SK-N-SH (cell line): ENCODE data around the gene TFAP2D. TPM values are rescaled to one million over a fixed set of nuclear protein-coding genes. Genes with fewer than 3 reads are reported as not detected.

Experiments
- CTCF ChIA-PET: fragments of 300-600, 350-600 bp; formaldehyde crosslinking; extraction: SDS; loops from one replicate; lab custom pipeline; 2021; lab: Yijun Ruan, JAX
- POLR2A ChIA-PET: fragments of 350-600 bp; sonication (Branson Sonifier 250); formaldehyde crosslinking; extraction: SDS; loops from one replicate; lab custom pipeline; 2020; ENCODE audit warnings: antibody characterized with exemption, inconsistent platforms; lab: Yijun Ruan, JAX
- DNase-seq: peaks from one replicate; pipeline ENCODE4 v3.0.0; 2012
- H2AFZ ChIP-seq: fragments of 200-600 bp; sonication (generic); 2 replicates; pipeline ENCODE4 v1.8.1; 2016; ENCODE audit warnings: antibody characterized with exemption, mild to moderate bottlenecking, low read depth
- H3F3A ChIP-seq: fragments of 200-600 bp; sonication (generic); replicated peaks from 2 replicates; pipeline ENCODE3; 2016; ENCODE audit warnings: antibody characterized with exemption, mild to moderate bottlenecking; ENCODE audit not compliant: insufficient read depth
- H3K27ac ChIP-seq, 2 experiments: fragments of 200-500 bp in 1 of 2; fragments of 200-600 bp in 1 of 2; sonication (Bioruptor generic) in 1 of 2; sonication (generic), shearing (Covaris generic) in 1 of 2; 2 replicates each; pipeline versions ENCODE4 v1.5.1 to v1.6.1; 2014 to 2016; ENCODE audit warnings: low read depth in 2 of 2, inconsistent platforms in 1 of 2, low read length in 1 of 2, mild to moderate bottlenecking in 1 of 2, mixed read lengths in 1 of 2
- H3K27me3 ChIP-seq: fragments of 200-600 bp; sonication (generic), shearing (Covaris generic); 2 replicates; pipeline ENCODE4 v1.6.1; 2016; ENCODE audit warnings: mixed run types; ENCODE audit not compliant: insufficient read depth
- H3K36me3 ChIP-seq, 2 experiments: fragments of 200-500 bp in 1 of 2; fragments of 200-600 bp in 1 of 2; sonication (Bioruptor generic) in 1 of 2; sonication (generic) in 1 of 2; replicated peaks in 1 of 2; 2 replicates each; pipeline versions ENCODE3 to v1.5.1; 2014 to 2016; ENCODE audit warnings: low read length in 1 of 2, mild to moderate bottlenecking in 1 of 2; ENCODE audit not compliant: insufficient read depth in 2 of 2, control insufficient read depth in 1 of 2
- H3K4me1 ChIP-seq, 2 experiments: fragments of 200-500 bp in 1 of 2; fragments of 200-600 bp in 1 of 2; sonication (Bioruptor generic) in 1 of 2; sonication (generic), shearing (Covaris generic) in 1 of 2; 2 replicates each; pipeline versions ENCODE4 v1.5.1 to v1.6.1; 2014 to 2016; ENCODE audit warnings: low read depth in 1 of 2, low read length in 1 of 2, mixed run types in 1 of 2; ENCODE audit not compliant: insufficient read depth in 2 of 2, control insufficient read depth in 1 of 2
- H3K4me2 ChIP-seq: fragments of 200-600 bp; sonication (generic), shearing (Covaris generic); 2 replicates; pipeline ENCODE4 v1.6.1; 2017; ENCODE audit warnings: mixed run types
- H3K4me3 ChIP-seq, 2 experiments: fragments of 200-500 bp in 1 of 2; fragments of 200-600 bp in 1 of 2; sonication (Bioruptor generic) in 1 of 2; sonication (generic), shearing (Covaris generic) in 1 of 2; 2 replicates each; pipeline versions ENCODE4 v1.5.1 to v1.8.1; 2014 to 2016; ENCODE audit warnings: low read depth in 2 of 2, inconsistent platforms in 1 of 2, low read length in 1 of 2, mild to moderate bottlenecking in 1 of 2, mixed read lengths in 1 of 2, moderate library complexity in 1 of 2
- H3K79me2 ChIP-seq: fragments of 200-600 bp; sonication (generic); 2 replicates; pipeline ENCODE4 v1.8.1; 2017; ENCODE audit warnings: mild to moderate bottlenecking; ENCODE audit not compliant: insufficient read depth
- H3K9ac ChIP-seq: fragments of 200-600 bp; sonication (generic); 2 replicates; pipeline ENCODE4 v1.6.1; 2017; ENCODE audit warnings: mixed run types
- H3K9me2 ChIP-seq: fragments of 200-600 bp; sonication (generic); 2 replicates; pipeline ENCODE4 v1.6.1; 2017; ENCODE audit warnings: mixed run types
- H3K9me3 ChIP-seq: fragments of 200-600 bp; sonication (generic); 2 replicates; pipeline ENCODE4 v1.6.1; 2017; ENCODE audit warnings: mixed run types, mild to moderate bottlenecking, moderate library complexity
- H4K20me1 ChIP-seq: fragments of 200-600 bp; sonication (generic); 2 replicates; pipeline ENCODE4 v1.6.1; 2017; ENCODE audit warnings: mild to moderate bottlenecking, mixed run types; ENCODE audit not compliant: insufficient read depth
- ELF1 ChIP-seq: IDR thresholded peaks from 2 replicates; pipeline ENCODE4 v1.4.0; 2012
- EP300 ChIP-seq, 2 experiments: IDR thresholded peaks; 2 replicates each; pipeline versions ENCODE4 v1.4.0 to v1.6.1; 2012; ENCODE audit warnings: borderline replicate concordance in 1 of 2, low read depth in 1 of 2, low read length in 1 of 2
- EZH2phosphoT487 ChIP-seq: fragments of 200-600 bp; sonication (generic); IDR thresholded peaks from 2 replicates; pipeline ENCODE4 v1.6.1; 2017; ENCODE audit warnings: low read depth, mixed run types, mild to moderate bottlenecking, antibody characterized with exemption, moderate library complexity, borderline replicate concordance
- FOSL2 ChIP-seq: IDR thresholded peaks from 2 replicates; pipeline ENCODE4 v1.4.0; 2012; ENCODE audit warnings: low read depth, mild to moderate bottlenecking, moderate library complexity, borderline replicate concordance
- FOXM1 ChIP-seq: IDR thresholded peaks from 2 replicates; pipeline ENCODE4 v1.4.0; 2012; ENCODE audit warnings: low read depth, mild to moderate bottlenecking
- GATA2 ChIP-seq: sonication (generic); formaldehyde crosslinking; IDR thresholded peaks from 2 replicates; pipeline ENCODE4 v1.5.0; 2020; ENCODE audit warnings: mild to moderate bottlenecking, missing genetic modification reagents
- MEF2A ChIP-seq: IDR thresholded peaks from 2 replicates; pipeline ENCODE4 v1.4.0; 2012; ENCODE audit warnings: low read depth, borderline replicate concordance
- MXI1 ChIP-seq: IDR thresholded peaks from 2 replicates; pipeline ENCODE4 v1.6.1; 2012; ENCODE audit warnings: mild to moderate bottlenecking, low read depth, low read length, improper control_type of control experiment
- NFIC ChIP-seq: IDR thresholded peaks from 2 replicates; pipeline ENCODE4 v1.4.0; 2012; ENCODE audit warnings: borderline replicate concordance
- NRF1 ChIP-seq: IDR thresholded peaks from 2 replicates; pipeline ENCODE4 v1.6.1; 2012; ENCODE audit warnings: low read depth, mild to moderate bottlenecking, low read length
- POLR2AphosphoS5 ChIP-seq: IDR thresholded peaks from 2 replicates; pipeline ENCODE4 v1.6.1; 2012; ENCODE audit warnings: low read depth, low read length
- RCOR1 ChIP-seq: fragments of 150-350 bp; IDR thresholded peaks from 2 replicates; pipeline ENCODE4 v1.6.1; 2017; ENCODE audit warnings: antibody characterized with exemption, low read length
- RXRA ChIP-seq: IDR thresholded peaks from 2 replicates; pipeline ENCODE4 v1.4.0; 2012; ENCODE audit warnings: low read depth, mild to moderate bottlenecking, borderline replicate concordance
- TAF1 ChIP-seq: IDR thresholded peaks from 2 replicates; pipeline ENCODE4 v1.6.1; 2012; ENCODE audit warnings: low read depth, mild to moderate bottlenecking, low read length, moderate library complexity, borderline replicate concordance
- YY1 ChIP-seq: IDR thresholded peaks from 2 replicates; pipeline ENCODE4 v1.4.0; 2012; ENCODE audit warnings: low read depth, mild to moderate bottlenecking
- WGBS: methylation state at CpG from one replicate; pipeline ENCODE4 v1.1.6; 2017; ENCODE audit warnings: low lambda C conversion rate; 5-methylcytosine and 5-hydroxymethylcytosine counted together
- polyA plus RNA-seq, 3 experiments: library from polyadenylated mRNA; depleted of rRNA; stranded (reverse); fragments of >200 nt; gene quantifications; 2 replicates each; pipeline ENCODE4 v1.2.3, GENCODE V29; 2012
- TF ChIP-seq, protein P1 (sequence below): IDR thresholded peaks from 2 replicates; pipeline ENCODE4 v1.6.1; 2012; ENCODE audit warnings: mild to moderate bottlenecking, low read depth, low read length, moderate library complexity
- TF ChIP-seq, protein P2 (sequence below): fragments of 150-350 bp; IDR thresholded peaks from 2 replicates; pipeline ENCODE4 v1.6.1; 2017; ENCODE audit warnings: antibody characterized with exemption, low read length, low read depth, borderline replicate concordance
- TF ChIP-seq, protein P3 (sequence below): IDR thresholded peaks from 2 replicates; pipeline ENCODE4; 2012
- TF ChIP-seq, protein P4 (sequence below): IDR thresholded peaks from 2 replicates; pipeline ENCODE4 v1.4.0; 2012; ENCODE audit warnings: low read depth

The TFAP2D gene
- polyA plus RNA-seq, 1 of the 3 experiments (the other 2 are of a cell fraction): not detected

DNA sequence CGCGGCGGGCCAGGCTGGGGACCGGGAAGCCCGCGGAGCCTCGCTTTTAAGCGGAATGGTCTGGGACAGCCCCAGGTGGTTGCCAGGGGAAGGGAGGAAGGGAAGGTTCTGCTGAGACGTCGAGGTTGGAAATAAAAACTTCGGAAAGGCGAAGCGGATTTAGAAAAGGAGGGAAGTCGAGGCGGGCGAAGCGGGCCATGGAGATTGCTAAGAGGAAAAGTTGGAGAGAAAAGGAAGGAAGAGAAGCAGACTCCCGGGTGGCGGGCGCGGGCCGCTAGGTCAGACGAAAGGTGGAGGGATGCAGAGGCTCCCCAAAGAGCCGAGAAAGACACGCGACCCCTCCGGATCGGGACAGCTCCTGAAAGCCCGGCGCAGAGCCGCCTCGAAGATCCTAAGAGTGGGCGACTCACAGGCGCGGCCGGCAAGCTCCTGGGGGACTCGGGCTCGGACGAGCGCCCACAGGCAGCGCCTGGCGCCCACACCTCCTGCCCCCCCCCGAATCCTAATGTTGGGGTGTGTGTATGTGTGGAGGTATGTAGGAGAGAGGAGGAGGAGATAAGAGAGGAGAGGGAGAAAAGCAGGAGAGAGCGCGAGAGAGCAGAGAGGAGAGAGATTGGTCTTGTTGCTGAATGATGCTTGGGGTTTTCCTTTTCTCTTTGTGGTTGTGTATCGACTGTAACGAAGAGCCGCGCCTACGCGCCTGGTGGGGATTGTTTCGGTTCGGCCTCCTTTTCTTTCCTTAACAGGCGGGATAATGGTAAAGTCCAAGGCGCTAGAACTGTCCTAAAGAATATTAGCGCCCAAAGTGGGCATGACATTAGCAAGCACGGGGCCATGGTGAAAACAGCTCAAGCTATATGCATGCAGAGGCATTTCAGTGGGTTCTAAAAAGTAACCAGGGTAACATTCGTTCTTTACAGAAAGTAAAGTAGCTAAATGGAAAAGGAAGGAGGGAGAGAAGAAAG, 106.9 kb downstream of the TFAP2D start:
- Histone ChIP-seq H3K9ac (peak overlapping the region; percentile 7; the same call in 1 of the 2 replicates), H4K20me1 (no peaks in the 10 kb centered on the region; the same call in 1 of the 2 replicates), H3K4me2 (peak overlapping the region; percentile 65), H3K79me2 (no peaks in the 10 kb centered on the region), H3K27me3 (peaks cover 75% of the 10 kb centered on the region), H3K9me2 (no peaks in the 10 kb centered on the region), H3K9me3 (no peaks in the 10 kb centered on the region), H2AFZ (peak overlapping the region; percentile 56; the same call in 1 of the 2 replicates), H3F3A (no peaks in the 10 kb centered on the region), H3K4me3 (peak overlapping the region; percentile 47 to 52; a peak in 3 of 4 replicates), H3K4me1 (peaks cover 0 to 1% of the 10 kb centered on the region in 2 experiments; a peak in 1 of 4 replicates), H3K36me3 (peaks cover 0 to 4% of the 10 kb centered on the region in 2 experiments), H3K27ac (peak overlapping the region in 1 of 2 experiments; percentile 99; a peak in 2 of 4 replicates)
- 3% methylated on average over 51 of the region's 58 CpGs for WGBS
- no peak for DNase-seq
- CTCF ChIA-PET: interaction anchor here (0.8 to 1.3 kb wide), 7 partner anchors 530 to 1202 kb away, joined by 3 to 4 read pairs (median 3); no protein-coding TSS in a partner anchor
- TF ChIP-seq NFIC (no peak), TAF1 (no peak), YY1 (no peak), EZH2phosphoT487 (0 out of 2 replicates have a peak, but pooled peaks have one; percentile 20), MXI1 (0 out of 2 replicates have a peak, but pooled peaks have one; percentile 20), EP300 (IDR thresholded peaks at IDR 0.05; ENCODE audit: borderline replicate concordance in 1 of 2, low read depth in 1 of 2, low read length in 1 of 2) (no peak)
- TF ChIP-seq, protein P1, sequence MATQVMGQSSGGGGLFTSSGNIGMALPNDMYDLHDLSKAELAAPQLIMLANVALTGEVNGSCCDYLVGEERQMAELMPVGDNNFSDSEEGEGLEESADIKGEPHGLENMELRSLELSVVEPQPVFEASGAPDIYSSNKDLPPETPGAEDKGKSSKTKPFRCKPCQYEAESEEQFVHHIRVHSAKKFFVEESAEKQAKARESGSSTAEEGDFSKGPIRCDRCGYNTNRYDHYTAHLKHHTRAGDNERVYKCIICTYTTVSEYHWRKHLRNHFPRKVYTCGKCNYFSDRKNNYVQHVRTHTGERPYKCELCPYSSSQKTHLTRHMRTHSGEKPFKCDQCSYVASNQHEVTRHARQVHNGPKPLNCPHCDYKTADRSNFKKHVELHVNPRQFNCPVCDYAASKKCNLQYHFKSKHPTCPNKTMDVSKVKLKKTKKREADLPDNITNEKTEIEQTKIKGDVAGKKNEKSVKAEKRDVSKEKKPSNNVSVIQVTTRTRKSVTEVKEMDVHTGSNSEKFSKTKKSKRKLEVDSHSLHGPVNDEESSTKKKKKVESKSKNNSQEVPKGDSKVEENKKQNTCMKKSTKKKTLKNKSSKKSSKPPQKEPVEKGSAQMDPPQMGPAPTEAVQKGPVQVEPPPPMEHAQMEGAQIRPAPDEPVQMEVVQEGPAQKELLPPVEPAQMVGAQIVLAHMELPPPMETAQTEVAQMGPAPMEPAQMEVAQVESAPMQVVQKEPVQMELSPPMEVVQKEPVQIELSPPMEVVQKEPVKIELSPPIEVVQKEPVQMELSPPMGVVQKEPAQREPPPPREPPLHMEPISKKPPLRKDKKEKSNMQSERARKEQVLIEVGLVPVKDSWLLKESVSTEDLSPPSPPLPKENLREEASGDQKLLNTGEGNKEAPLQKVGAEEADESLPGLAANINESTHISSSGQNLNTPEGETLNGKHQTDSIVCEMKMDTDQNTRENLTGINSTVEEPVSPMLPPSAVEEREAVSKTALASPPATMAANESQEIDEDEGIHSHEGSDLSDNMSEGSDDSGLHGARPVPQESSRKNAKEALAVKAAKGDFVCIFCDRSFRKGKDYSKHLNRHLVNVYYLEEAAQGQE: no peak
- POLR2A ChIA-PET: interaction anchor here (0.6 to 6.6 kb wide), 10 partner anchors 11 to 1224 kb away, joined by 3 to 57 read pairs (median 4); no protein-coding TSS in a partner anchor

DNA sequence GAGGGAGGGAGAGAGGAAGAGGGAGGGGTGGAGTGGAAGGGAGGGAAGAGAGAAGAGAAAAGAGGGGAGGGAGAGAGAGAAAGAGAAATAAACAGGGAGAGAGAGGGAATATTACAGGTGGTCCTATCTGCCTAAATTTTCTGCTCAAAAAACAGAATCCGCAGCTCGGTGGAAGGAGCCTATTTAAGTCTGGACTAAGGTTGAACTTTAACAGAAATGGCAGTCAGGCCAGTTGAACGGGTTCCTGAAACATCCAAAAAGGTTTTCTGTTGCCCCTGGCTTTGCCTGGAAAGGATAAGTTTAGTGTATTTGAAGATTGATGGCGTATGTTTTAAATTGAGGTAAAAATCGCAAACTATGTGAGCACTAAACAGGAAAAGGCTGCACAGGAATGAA, 107.5 kb downstream of the TFAP2D start:
- peaks cover 82% of the 10 kb centered on the region for H3K27me3 ChIP-seq
- H4K20me1 ChIP-seq: no peaks in the 10 kb centered on the region; the same call in 1 of the 2 replicates
- no peak for DNase-seq
- H3F3A ChIP-seq: no peaks in the 10 kb centered on the region
- 2% methylated on average over 5 of the region's 5 CpGs for WGBS
- H2AFZ ChIP-seq: no peak overlapping the region
- no peak overlapping the region; the same call in 1 of the 2 replicates for H3K9ac ChIP-seq
- H3K4me2 ChIP-seq: peak overlapping the region; percentile 65; the same call in 1 of the 2 replicates
- no peaks in the 10 kb centered on the region for H3K9me2 ChIP-seq
- peak overlapping the region in 1 of 2 experiments; percentile 47; a peak in 3 of 4 replicates for H3K4me3 ChIP-seq
- peak overlapping the region in 1 of 2 experiments; percentile 99; a peak in 2 of 4 replicates for H3K27ac ChIP-seq
- H3K4me1 ChIP-seq: no peaks in the 10 kb centered on the region; a peak in 2 of 4 replicates
- no peaks in the 10 kb centered on the region for H3K79me2 ChIP-seq
- ChIA-PET POLR2A (interaction anchor here (0.8 to 6.6 kb wide), 7 partner anchors 10 to 1172 kb away, joined by 3 to 57 read pairs (median 4); no protein-coding TSS in a partner anchor), CTCF (interaction anchor here (0.8 to 1.3 kb wide), 6 partner anchors 530 to 1201 kb away, joined by 3 to 4 read pairs (median 3); no protein-coding TSS in a partner anchor)
- no peaks in the 10 kb centered on the region for H3K9me3 ChIP-seq
- H3K36me3 ChIP-seq: peaks cover 0 to 4% of the 10 kb centered on the region in 2 experiments
- TF ChIP-seq POLR2AphosphoS5 (no peak), ELF1 (no peak), FOXM1 (no peak), GATA2 (no peak), EZH2phosphoT487 (no peak), NRF1 (no peak), RCOR1 (no peak), MEF2A (no peak), RXRA (no peak), FOSL2 (no peak)
- TF ChIP-seq, protein P2, sequence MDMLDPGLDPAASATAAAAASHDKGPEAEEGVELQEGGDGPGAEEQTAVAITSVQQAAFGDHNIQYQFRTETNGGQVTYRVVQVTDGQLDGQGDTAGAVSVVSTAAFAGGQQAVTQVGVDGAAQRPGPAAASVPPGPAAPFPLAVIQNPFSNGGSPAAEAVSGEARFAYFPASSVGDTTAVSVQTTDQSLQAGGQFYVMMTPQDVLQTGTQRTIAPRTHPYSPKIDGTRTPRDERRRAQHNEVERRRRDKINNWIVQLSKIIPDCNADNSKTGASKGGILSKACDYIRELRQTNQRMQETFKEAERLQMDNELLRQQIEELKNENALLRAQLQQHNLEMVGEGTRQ: no peak
- TF ChIP-seq, protein P3, sequence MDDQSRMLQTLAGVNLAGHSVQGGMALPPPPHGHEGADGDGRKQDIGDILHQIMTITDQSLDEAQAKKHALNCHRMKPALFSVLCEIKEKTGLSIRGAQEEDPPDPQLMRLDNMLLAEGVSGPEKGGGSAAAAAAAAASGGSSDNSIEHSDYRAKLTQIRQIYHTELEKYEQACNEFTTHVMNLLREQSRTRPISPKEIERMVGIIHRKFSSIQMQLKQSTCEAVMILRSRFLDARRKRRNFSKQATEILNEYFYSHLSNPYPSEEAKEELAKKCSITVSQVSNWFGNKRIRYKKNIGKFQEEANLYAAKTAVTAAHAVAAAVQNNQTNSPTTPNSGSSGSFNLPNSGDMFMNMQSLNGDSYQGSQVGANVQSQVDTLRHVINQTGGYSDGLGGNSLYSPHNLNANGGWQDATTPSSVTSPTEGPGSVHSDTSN: no peak
- TF ChIP-seq, protein P4, sequence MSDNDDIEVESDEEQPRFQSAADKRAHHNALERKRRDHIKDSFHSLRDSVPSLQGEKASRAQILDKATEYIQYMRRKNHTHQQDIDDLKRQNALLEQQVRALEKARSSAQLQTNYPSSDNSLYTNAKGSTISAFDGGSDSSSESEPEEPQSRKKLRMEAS: no peak
